Retinal pigment epithelial cell (primary cell): ENCODE results near the gene ISCA2.

ENCODE experiments used
- DNase-seq: peaks from one replicate; pipeline ENCODE4 v3.0.0-alpha.2; 2010; ENCODE audit warnings: low read depth
- H3K4me3 ChIP-seq: 2 replicates; pipeline ENCODE4 v1.5.1; 2011; ENCODE audit warnings: mild to moderate bottlenecking, low read length, control low read depth, moderate library complexity
- CTCF ChIP-seq: conservative IDR thresholded peaks from 2 replicates; pipeline ENCODE4 v1.5.1; 2011; ENCODE audit warnings: low read depth, low read length, control low read depth, inconsistent platforms

ISCA2 gene

GRCh38 chr14:74474376-74474775, 19.2 kb upstream of the ISCA2 start:
- no peak for DNase-seq
- H3K4me3 ChIP-seq, result no peak overlapping the region
- TF ChIP-seq CTCF, result no peak

- peak; percentile 59 for DNase-seq
- no peak for TF ChIP-seq CTCF
These were observed 17.9 kb upstream of the ISCA2 start for GRCh38 chr14:74475678-74476077.

GRCh38 chr14:74476107-74476506, 17.5 kb upstream of the ISCA2 start:
- H3K4me3 ChIP-seq, result no peak overlapping the region
- TF ChIP-seq CTCF, result no peak
- DNase-seq, result no peak

More at GRCh38 chr14:74475678-74476077, 17.9 kb upstream of the ISCA2 start:
- H3K4me3 ChIP-seq, result no peak overlapping the region

GRCh38 chr14:74476607-74477006, 17.0 kb upstream of the ISCA2 start:
- H3K4me3 ChIP-seq, result no peak overlapping the region
- no peak for TF ChIP-seq CTCF
- DNase-seq, result no peak

- TF ChIP-seq CTCF, result peak; percentile 81
- DNase-seq, result no peak
- no peak overlapping the region for H3K4me3 ChIP-seq
These were observed 14.4 kb upstream of the ISCA2 start for GRCh38 chr14:74478996-74479635.

GRCh38 chr14:74480046-74480445, 13.5 kb upstream of the ISCA2 start:
- DNase-seq, result no peak
- no peak for TF ChIP-seq CTCF

GRCh38 chr14:74482571-74482970, 11.0 kb upstream of the ISCA2 start:
- H3K4me3 ChIP-seq, result no peak overlapping the region
- DNase-seq, result no peak
- TF ChIP-seq CTCF, result no peak

More at GRCh38 chr14:74480046-74480445, 13.5 kb upstream of the ISCA2 start:
- no peak overlapping the region for H3K4me3 ChIP-seq
